ENCODE data around the gene ADGRL1. TPM values are rescaled to one million over a fixed set of nuclear protein-coding genes. Genes with fewer than 3 reads are reported as not detected.
A peak's percentile ranks its signal among the peaks of the same experiment; 100 is the strongest.
"Not testable (repeated sequence)": the region's sequence is repeated elsewhere in the genome, so short reads cannot be mapped to it uniquely, and the experiment has no call there.

ADGRL1 gene
- total RNA-seq, 2 experiments from 2014 or later, result 22.2 to 23.9 TPM

DNA sequence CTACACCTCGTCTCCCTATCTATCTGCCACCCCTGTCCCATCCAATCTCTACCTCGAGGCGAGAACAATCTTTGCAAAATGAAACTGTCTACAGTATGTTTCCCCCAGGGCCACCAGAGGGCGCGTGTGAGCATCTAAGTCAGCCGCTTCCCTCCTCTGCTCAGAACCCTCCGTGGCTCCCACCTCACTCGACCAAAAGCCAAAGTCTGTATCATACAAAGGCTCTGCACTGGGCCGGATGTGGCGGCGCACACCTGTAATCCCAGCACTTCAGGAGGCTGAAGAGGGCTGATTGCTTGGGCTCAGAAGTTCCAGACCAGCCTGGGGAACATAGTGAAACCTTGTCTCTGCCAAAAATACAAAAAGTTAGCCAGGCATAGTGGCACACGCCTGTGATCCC is 9.9 kb downstream of the ADGRL1 start:
- TF ChIP-seq, protein P1, sequence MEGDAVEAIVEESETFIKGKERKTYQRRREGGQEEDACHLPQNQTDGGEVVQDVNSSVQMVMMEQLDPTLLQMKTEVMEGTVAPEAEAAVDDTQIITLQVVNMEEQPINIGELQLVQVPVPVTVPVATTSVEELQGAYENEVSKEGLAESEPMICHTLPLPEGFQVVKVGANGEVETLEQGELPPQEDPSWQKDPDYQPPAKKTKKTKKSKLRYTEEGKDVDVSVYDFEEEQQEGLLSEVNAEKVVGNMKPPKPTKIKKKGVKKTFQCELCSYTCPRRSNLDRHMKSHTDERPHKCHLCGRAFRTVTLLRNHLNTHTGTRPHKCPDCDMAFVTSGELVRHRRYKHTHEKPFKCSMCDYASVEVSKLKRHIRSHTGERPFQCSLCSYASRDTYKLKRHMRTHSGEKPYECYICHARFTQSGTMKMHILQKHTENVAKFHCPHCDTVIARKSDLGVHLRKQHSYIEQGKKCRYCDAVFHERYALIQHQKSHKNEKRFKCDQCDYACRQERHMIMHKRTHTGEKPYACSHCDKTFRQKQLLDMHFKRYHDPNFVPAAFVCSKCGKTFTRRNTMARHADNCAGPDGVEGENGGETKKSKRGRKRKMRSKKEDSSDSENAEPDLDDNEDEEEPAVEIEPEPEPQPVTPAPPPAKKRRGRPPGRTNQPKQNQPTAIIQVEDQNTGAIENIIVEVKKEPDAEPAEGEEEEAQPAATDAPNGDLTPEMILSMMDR (IDR thresholded peaks at IDR 0.05), result peak; percentile 70
- H3K27ac ChIP-seq (ENCODE audit: low read depth in 1 of 2, low read length in 2 of 2); H3K36me3 Mint-ChIP-seq (ENCODE audit: low read depth); H3K27me3 Mint-ChIP-seq; H3K36me3 ChIP-seq (ENCODE audit: insufficient read depth, low read length); H3K9me3 ChIP-seq (ENCODE audit: control insufficient read depth in 1 of 2, insufficient read depth in 1 of 2, low read length in 2 of 2); H3K27me3 ChIP-seq (ENCODE audit: control insufficient read depth in 1 of 2, insufficient read depth in 2 of 2, low read length in 2 of 2); H3K4me3 ChIP-seq (ENCODE audit: low read length); H3K4me3 Mint-ChIP-seq; POLR2A ChIA-PET; H3K9me3 Mint-ChIP-seq: not testable (repeated sequence)
- H3K4me1 ChIP-seq (ENCODE audit: insufficient read depth, low read length), result peaks cover 18% of the 10 kb centered on the region
- peak; percentile 91 for ATAC-seq (ENCODE audit: poor library complexity)
- peak; percentile 70 to 91 (median 78) for DNase-seq
- intact Hi-C loops (cut with DNase I, micrococcal nuclease), result loop anchor here (1.0 to 5.0 kb wide), 6 partner anchors 49 to 291 kb away; partner anchors contain the start of gene ASF1B (in 1 of the 2)
- CTCF ChIA-PET, result interaction anchor here (0.7 to 1.6 kb wide), 2 partner anchors 152 kb away, joined by 5 read pairs; no protein-coding TSS in a partner anchor
- H3K27ac Mint-ChIP-seq, result peak overlapping the region; percentile 1
- H3K4me1 Mint-ChIP-seq (ENCODE audit: low read depth), result peaks cover 21% of the 10 kb centered on the region

DNA sequence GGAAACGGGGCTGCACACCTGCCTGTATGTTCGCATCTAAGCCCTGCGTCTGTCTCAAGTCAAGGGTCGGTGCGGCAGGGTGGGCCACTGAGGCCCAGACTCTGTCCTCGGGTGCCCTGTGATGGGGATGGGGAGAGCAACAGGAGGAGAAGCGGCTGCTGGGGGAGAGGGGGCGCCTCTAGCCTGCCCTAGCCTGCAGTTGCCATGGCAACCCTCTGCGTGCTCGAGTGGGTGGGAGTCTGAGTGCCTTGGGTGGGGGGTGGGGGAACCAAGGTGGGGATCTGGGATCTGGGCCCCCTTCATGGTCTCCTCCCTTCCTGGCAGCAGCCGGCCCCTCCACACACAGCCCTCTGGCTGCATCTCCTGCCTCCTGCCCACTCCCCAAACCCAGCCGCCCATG is 10.8 kb downstream of the ADGRL1 start:
- intact Hi-C loops (cut with DNase I, micrococcal nuclease), result loop anchor here (5.0 kb wide), 3 partner anchors 48 to 292 kb away; partner anchors contain the start of gene ASF1B (in 1 of the 2)
- DNase-seq; H3K36me3 ChIP-seq (ENCODE audit: insufficient read depth, low read length); ATAC-seq (ENCODE audit: poor library complexity); H3K9me3 Mint-ChIP-seq; H3K27me3 Mint-ChIP-seq; H3K4me3 ChIP-seq (ENCODE audit: low read length); H3K4me3 Mint-ChIP-seq; H3K9me3 ChIP-seq (ENCODE audit: control insufficient read depth in 1 of 2, insufficient read depth in 1 of 2, low read length in 2 of 2); H3K36me3 Mint-ChIP-seq (ENCODE audit: low read depth); H3K27me3 ChIP-seq (ENCODE audit: control insufficient read depth in 1 of 2, insufficient read depth in 2 of 2, low read length in 2 of 2); H3K27ac Mint-ChIP-seq; H3K27ac ChIP-seq (ENCODE audit: low read depth in 1 of 2, low read length in 2 of 2): not testable (repeated sequence)
- ChIA-PET POLR2A (interaction anchor here (0.6 kb wide), 1 partner anchor 84 kb away, joined by 3 read pairs; no protein-coding TSS in a partner anchor), CTCF (interaction anchor here (0.7 to 1.6 kb wide), 2 partner anchors 45 to 153 kb away, joined by 3 to 5 read pairs; no protein-coding TSS in a partner anchor)
- H3K4me1 Mint-ChIP-seq (ENCODE audit: low read depth), result peaks cover 25% of the 10 kb centered on the region
- peaks cover 21% of the 10 kb centered on the region for H3K4me1 ChIP-seq (ENCODE audit: insufficient read depth, low read length)

DNA sequence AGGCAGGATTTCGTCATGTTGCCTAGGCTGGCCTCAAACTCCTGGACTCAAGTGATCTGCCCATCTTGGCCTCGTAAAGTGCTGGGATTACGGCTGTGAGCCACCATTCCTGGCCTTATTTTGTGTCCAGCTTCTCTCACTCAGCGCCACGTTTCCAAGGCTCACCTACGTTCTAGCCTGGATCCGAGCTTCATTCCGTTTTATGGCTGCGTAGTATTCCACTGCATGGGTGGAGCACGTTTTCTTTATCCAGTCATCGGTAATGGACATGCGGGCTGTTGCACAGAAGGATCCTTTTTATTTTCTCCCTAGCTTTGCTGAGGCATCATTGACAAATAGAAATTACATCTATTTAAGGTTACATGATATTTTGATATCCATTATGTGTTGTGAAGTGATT is 16.6 kb downstream of the ADGRL1 start:
- Mint-ChIP-seq H3K27ac (no peak overlapping the region), H3K4me1 (ENCODE audit: low read depth) (peaks cover 21% of the 10 kb centered on the region), H3K9me3 (no peaks in the 10 kb centered on the region), H3K27me3 (no peaks in the 10 kb centered on the region), H3K4me3 (no peak overlapping the region), H3K36me3 (ENCODE audit: low read depth) (no peaks in the 10 kb centered on the region)
- DNase-seq (no peak), ATAC-seq (ENCODE audit: poor library complexity) (no peak)
- H3K4me3 ChIP-seq (ENCODE audit: low read length), result no peak overlapping the region
- CTCF ChIA-PET, result interaction anchor here (1.1 kb wide), 1 partner anchor 53 kb away, joined by 3 read pairs; the partner anchor contains the start of gene ASF1B
- no peaks in the 10 kb centered on the region for H3K36me3 ChIP-seq (ENCODE audit: insufficient read depth, low read length)
- H3K4me1 ChIP-seq (ENCODE audit: insufficient read depth, low read length), result peaks cover 15% of the 10 kb centered on the region
- TF ChIP-seq, protein P1 (IDR thresholded peaks at IDR 0.05), result no peak
- H3K27me3 ChIP-seq (ENCODE audit: control insufficient read depth in 1 of 2, insufficient read depth in 2 of 2, low read length in 2 of 2), result no peaks in the 10 kb centered on the region
- POLR2A ChIA-PET, result no interaction called here
- H3K27ac ChIP-seq (ENCODE audit: low read depth in 1 of 2, low read length in 2 of 2), result no peak overlapping the region
- no peaks in the 10 kb centered on the region for H3K9me3 ChIP-seq (ENCODE audit: control insufficient read depth in 1 of 2, insufficient read depth in 1 of 2, low read length in 2 of 2)
- intact Hi-C loops (cut with DNase I, micrococcal nuclease), result no loop called here

DNA sequence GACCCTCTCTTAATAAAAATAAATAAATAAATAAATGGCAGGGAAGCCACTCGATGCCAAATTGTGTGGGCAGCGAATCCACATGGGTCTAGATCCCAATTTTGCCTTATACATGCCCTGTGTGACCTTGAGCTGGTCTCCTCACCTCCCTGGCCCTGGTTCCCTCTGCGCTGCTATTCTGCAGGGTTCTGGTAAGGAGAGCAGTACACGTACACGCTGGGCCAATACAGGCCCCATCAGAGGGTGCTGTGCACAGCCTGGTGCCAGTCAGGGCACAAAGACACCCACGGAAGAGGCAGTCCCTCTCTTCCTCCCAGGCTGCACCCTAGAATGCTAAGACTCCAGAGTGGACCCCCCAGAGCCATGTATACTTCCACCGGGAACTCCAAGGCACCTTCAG is 17.9 kb downstream of the ADGRL1 start:
- H3K27ac ChIP-seq (ENCODE audit: low read depth in 1 of 2, low read length in 2 of 2); H3K4me3 Mint-ChIP-seq; H3K36me3 Mint-ChIP-seq (ENCODE audit: low read depth); H3K36me3 ChIP-seq (ENCODE audit: insufficient read depth, low read length); H3K9me3 Mint-ChIP-seq; H3K27me3 ChIP-seq (ENCODE audit: control insufficient read depth in 1 of 2, insufficient read depth in 2 of 2, low read length in 2 of 2); intact Hi-C loops (cut with DNase I, micrococcal nuclease); H3K27ac Mint-ChIP-seq; DNase-seq; ATAC-seq (ENCODE audit: poor library complexity); H3K9me3 ChIP-seq (ENCODE audit: control insufficient read depth in 1 of 2, insufficient read depth in 1 of 2, low read length in 2 of 2); H3K4me3 ChIP-seq (ENCODE audit: low read length); H3K27me3 Mint-ChIP-seq; CTCF ChIA-PET; POLR2A ChIA-PET: not testable (repeated sequence)
- peaks cover 21% of the 10 kb centered on the region for H3K4me1 Mint-ChIP-seq (ENCODE audit: low read depth)
- H3K4me1 ChIP-seq (ENCODE audit: insufficient read depth, low read length), result peaks cover 15% of the 10 kb centered on the region

Measured in CD4-positive, alpha-beta T cell (primary cell).